CD14-positive monocyte (primary cell): ENCODE measurements around the gene SPARC. TPM values are rescaled to one million over a fixed set of nuclear protein-coding genes. Genes with fewer than 3 reads are reported as not detected.
"Not testable (repeated sequence)": the region's sequence is repeated elsewhere in the genome, so short reads cannot be mapped to it uniquely, and the experiment has no call there.

Source experiments
- DNase-seq, 3 donors: peaks; one replicate each; pipeline ENCODE4 v3.0.0-alpha.2; 2011 to 2022
- H2AFZ ChIP-seq: 2 replicates; pipeline ENCODE4 v1.6.0; 2012; ENCODE audit warnings: mild to moderate bottlenecking, low read depth, low read length, inconsistent platforms; ENCODE audit not compliant: insufficient read depth, poor library complexity, severe bottlenecking
- H3K27ac ChIP-seq, 2 donors: 1 replicate in 1 of 2; 2 replicates in 1 of 2; pipeline ENCODE4 v1.5.1; 2012 to 2013; ENCODE audit warnings: low read length in 2 of 2, control low read depth in 1 of 2, inconsistent platforms in 1 of 2, low read depth in 1 of 2, mild to moderate bottlenecking in 1 of 2
- H3K27me3 ChIP-seq, 2 donors: one replicate each; pipeline versions ENCODE4 v1.6.0 to v1.6.1; 2011 to 2013; ENCODE audit warnings: low read length in 2 of 2; ENCODE audit not compliant: control insufficient read depth in 2 of 2, insufficient read depth in 2 of 2
- H3K36me3 ChIP-seq, 2 donors: replicated peaks in 1 of 2; 1 replicate in 1 of 2; 2 replicates in 1 of 2; pipeline versions ENCODE4 v1.5.1 to v1.6.1; 2012 to 2013; ENCODE audit warnings: low read length in 2 of 2, control low read depth in 1 of 2, inconsistent platforms in 1 of 2, mild to moderate bottlenecking in 1 of 2; ENCODE audit not compliant: insufficient read depth in 2 of 2, control insufficient read depth in 1 of 2
- H3K4me1 ChIP-seq, 2 donors: 1 replicate in 1 of 2; 2 replicates in 1 of 2; pipeline versions ENCODE4 v1.5.1 to v1.6.1; 2012 to 2013; ENCODE audit warnings: low read length in 2 of 2, control low read depth in 1 of 2, inconsistent platforms in 1 of 2, mild to moderate bottlenecking in 1 of 2, moderate library complexity in 1 of 2; ENCODE audit not compliant: insufficient read depth in 2 of 2, control insufficient read depth in 1 of 2
- H3K4me2 ChIP-seq: replicated peaks from 2 replicates; pipeline ENCODE3; 2012; ENCODE audit warnings: low read length, moderate library complexity, mild to moderate bottlenecking; ENCODE audit not compliant: poor library complexity, severe bottlenecking; ENCODE audit errors: extremely low read depth
- H3K4me3 ChIP-seq, 3 experiments: fragments of 200-600 bp in 1 of 3; sonication (generic) in 1 of 3; replicated peaks in 1 of 3; 1 replicate in 2 of 3; 2 replicates in 1 of 3; pipeline ENCODE4 v1.5.1; 2011 to 2013; ENCODE audit warnings: low read length in 3 of 3, mild to moderate bottlenecking in 3 of 3, control low read depth in 2 of 3, low read depth in 2 of 3, inconsistent platforms in 1 of 3, moderate library complexity in 1 of 3
- H3K79me2 ChIP-seq: 2 replicates; pipeline ENCODE4 v1.6.0; 2012; ENCODE audit warnings: mild to moderate bottlenecking, control low read depth, inconsistent platforms, low read length, moderate library complexity; ENCODE audit not compliant: insufficient read depth
- H3K9ac ChIP-seq: 2 replicates; pipeline ENCODE4 v1.6.0; 2017; ENCODE audit warnings: low read length, mild to moderate bottlenecking; ENCODE audit not compliant: insufficient read depth, poor library complexity, severe bottlenecking
- H3K9me3 ChIP-seq, 2 donors: replicated peaks in 1 of 2; 1 replicate in 1 of 2; 2 replicates in 1 of 2; pipeline versions ENCODE4 v1.5.1 to v1.6.1; 2012 to 2013; ENCODE audit warnings: low read length in 2 of 2, control low read depth in 1 of 2; ENCODE audit not compliant: control insufficient read depth in 1 of 2, insufficient read depth in 1 of 2
- H4K20me1 ChIP-seq: 2 replicates; pipeline ENCODE4 v1.6.0; 2012; ENCODE audit warnings: mild to moderate bottlenecking, low read length, control low read depth, moderate library complexity; ENCODE audit not compliant: insufficient read depth
- H3K27ac Mint-ChIP-seq, 7 donors: one replicate each; pipeline ENCODE4 v1.8.0; 2020; ENCODE audit warnings: mild to moderate bottlenecking in 7 of 7, mixed read lengths in 7 of 7, moderate library complexity in 6 of 7, inconsistent platforms in 2 of 7
- H3K27me3 Mint-ChIP-seq, 3 donors: one replicate each; pipeline ENCODE4 v1.8.0; 2021 to 2022; ENCODE audit warnings: low read depth in 3 of 3, mild to moderate bottlenecking in 3 of 3, mixed read lengths in 3 of 3, moderate library complexity in 3 of 3, inconsistent platforms in 1 of 3
- H3K36me3 Mint-ChIP-seq, 2 donors: one replicate each; pipeline ENCODE4 v1.8.0; 2020; ENCODE audit warnings: mixed read lengths in 2 of 2, inconsistent platforms in 1 of 2, mild to moderate bottlenecking in 1 of 2
- H3K4me1 Mint-ChIP-seq: one replicate; pipeline ENCODE4 v1.8.0; 2020; ENCODE audit warnings: mild to moderate bottlenecking, mixed read lengths
- H3K4me3 Mint-ChIP-seq, 2 donors: one replicate each; pipeline ENCODE4 v1.8.0; 2020; ENCODE audit warnings: mild to moderate bottlenecking in 2 of 2, mixed read lengths in 2 of 2, moderate library complexity in 1 of 2
- H3K9me3 Mint-ChIP-seq, 7 donors: one replicate each; pipeline ENCODE4 v1.8.0; 2020 to 2022; ENCODE audit warnings: mixed read lengths in 7 of 7, mild to moderate bottlenecking in 6 of 7, moderate library complexity in 6 of 7, inconsistent platforms in 2 of 7
- CTCF ChIP-seq: fragments of 200-600 bp; IDR thresholded peaks from one replicate; pipeline ENCODE4 v1.8.0; 2022; ENCODE audit warnings: antibody characterized with exemption, mild to moderate bottlenecking
- whole genome bisulfite sequencing: methylation state at CpG from one replicate; pipeline ENCODE4 v1.1.5; 2013; ENCODE audit warnings: missing lambda C conversion rate; ENCODE audit not compliant: insufficient coverage; 5-methylcytosine and 5-hydroxymethylcytosine counted together
- intact Hi-C, 2 donors: fragments of 100-400 bp; cut with micrococcal nuclease; formaldehyde crosslinking; loops; one replicate each; pipeline versions ENCODE4 v1.15.0 to v1.15.1; 2023
- polyA plus RNA-seq, 3 donors: library from polyadenylated mRNA; depleted of rRNA in 1 of 3; unstranded in 2 of 3; stranded (reverse) in 1 of 3; fragments of 300-500 nt in 2 of 3; fragments of >200 nt in 1 of 3; fragmentation: Illumina TruSeq in 2 of 3; gene quantifications; 1 replicate in 2 of 3; 2 replicates in 1 of 3; pipeline ENCODE4 v1.2.3, GENCODE V29; 2012 to 2021

SPARC gene
- polyA plus RNA-seq, 3 donors = 3.0 to 19.7 (median 10.7) TPM

GRCh38 chr5:151700296-151700695 lies 13.6 kb upstream of the SPARC start:
- no peaks in the 10 kb centered on the region for H3K27me3 ChIP-seq
- H3K4me1 ChIP-seq = no peaks in the 10 kb centered on the region
- no peak overlapping the region for H3K27ac ChIP-seq
- TF ChIP-seq CTCF = no peak
- Mint-ChIP-seq H3K36me3 (no peaks in the 10 kb centered on the region), H3K27me3 (peaks cover 2 to 3% (median 2%) of the 10 kb centered on the region in 3 donors), H3K27ac (no peak overlapping the region), H3K9me3 (no peaks in the 10 kb centered on the region), H3K4me3 (no peak overlapping the region), H3K4me1 (no peaks in the 10 kb centered on the region)
- H3K4me2 ChIP-seq = no peak overlapping the region
- H3K36me3 ChIP-seq = no peaks in the 10 kb centered on the region
- DNase-seq = no peak
- no peaks in the 10 kb centered on the region for H3K79me2 ChIP-seq
- intact Hi-C loops = no loop called here
- H3K9me3 ChIP-seq = no peaks in the 10 kb centered on the region
- no peak overlapping the region for H3K4me3 ChIP-seq
- H2AFZ ChIP-seq = no peak overlapping the region
- no peak overlapping the region for H3K9ac ChIP-seq
- no CpG with 5 or more reads among the region's 2 CpGs for WGBS
- no peaks in the 10 kb centered on the region for H4K20me1 ChIP-seq

- peak overlapping the region in 1 of 7 donors; percentile 18 for H3K27ac Mint-ChIP-seq
- WGBS = 96% methylated on average over 4 of the region's 13 CpGs
These were observed 12.6 kb upstream of the SPARC start for GRCh38 chr5:151699071-151699901.

GRCh38 chr5:151698081-151698480 lies 11.4 kb upstream of the SPARC start:
- DNase-seq, H3K27me3 Mint-ChIP-seq, H2AFZ ChIP-seq, H3K4me1 ChIP-seq, H3K4me1 Mint-ChIP-seq, H3K9ac ChIP-seq, H3K36me3 Mint-ChIP-seq, H3K27ac ChIP-seq, H3K4me3 ChIP-seq, H3K36me3 ChIP-seq, H3K4me2 ChIP-seq, H3K9me3 ChIP-seq, intact Hi-C loops, H3K27me3 ChIP-seq, H3K27ac Mint-ChIP-seq, H3K4me3 Mint-ChIP-seq, H4K20me1 ChIP-seq, H3K79me2 ChIP-seq, H3K9me3 Mint-ChIP-seq: not testable (repeated sequence)
- no CpG with 5 or more reads among the region's 4 CpGs for WGBS

More at GRCh38 chr5:151699071-151699901, 12.6 kb upstream of the SPARC start:
- Histone ChIP-seq H4K20me1 (no peaks in the 10 kb centered on the region), H3K36me3 (no peaks in the 10 kb centered on the region), H3K4me3 (no peak overlapping the region), H3K9ac (no peak overlapping the region), H3K9me3 (no peaks in the 10 kb centered on the region), H3K4me1 (no peaks in the 10 kb centered on the region), H3K79me2 (no peaks in the 10 kb centered on the region), H3K27me3 (no peaks in the 10 kb centered on the region), H2AFZ (no peak overlapping the region), H3K27ac (no peak overlapping the region), H3K4me2 (no peak overlapping the region)
- DNase-seq = no peak
- intact Hi-C loops = no loop called here
- Mint-ChIP-seq H3K4me3 (no peak overlapping the region), H3K36me3 (no peaks in the 10 kb centered on the region), H3K9me3 (no peaks in the 10 kb centered on the region), H3K4me1 (no peaks in the 10 kb centered on the region), H3K27me3 (peaks cover 2 to 3% (median 2%) of the 10 kb centered on the region in 3 donors)
- no peak for TF ChIP-seq CTCF
